Gastrocnemius medialis (tissue), 4 donors: ENCODE measurements around the gene ZNF488.

Experiments used
- POLR2A ChIP-seq, 2 donors: fragments of 450-650 bp; IDR thresholded peaks; one replicate each; pipeline ENCODE4 v1.6.1; 2017; ENCODE audit warnings: antibody characterized with exemption in 2 of 2, mild to moderate bottlenecking in 2 of 2, moderate library complexity in 2 of 2
- TF ChIP-seq, protein P1 (sequence below), 5 experiments: fragments of 450-650 bp in 3 of 5; fragments of 200-600 bp in 2 of 5; sonication (generic) in 2 of 5; IDR thresholded peaks in 4 of 5; conservative IDR thresholded peaks in 1 of 5; 1 replicate in 4 of 5; 2 replicates in 1 of 5; pipeline ENCODE4 v1.5.1; 2016 to 2019; ENCODE audit warnings: antibody characterized with exemption in 5 of 5, mild to moderate bottlenecking in 3 of 5, moderate library complexity in 3 of 5

DNA sequence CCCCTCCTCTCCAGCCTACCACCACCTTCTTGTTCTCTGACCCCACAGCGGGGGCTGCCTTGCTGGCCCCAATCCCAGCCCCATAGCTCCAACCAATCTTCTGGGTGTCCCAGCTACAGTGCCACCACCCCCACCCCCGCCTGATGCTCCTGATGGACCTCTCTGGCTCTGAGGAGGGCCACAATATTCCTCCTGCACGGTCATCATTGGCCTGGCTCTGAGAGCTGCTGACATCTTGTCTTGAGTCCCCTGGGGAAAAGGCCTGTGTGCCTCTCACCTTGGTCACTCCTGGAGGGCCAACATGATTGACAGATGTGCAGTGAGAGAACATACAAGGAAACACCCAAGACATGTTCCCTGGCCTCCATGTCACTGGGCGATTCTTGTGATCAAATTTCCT lies 54.2 kb downstream of the ZNF488 start:
- no peak for TF ChIP-seq POLR2A (IDR thresholded peaks at IDR 0.05)
- TF ChIP-seq, protein P1, sequence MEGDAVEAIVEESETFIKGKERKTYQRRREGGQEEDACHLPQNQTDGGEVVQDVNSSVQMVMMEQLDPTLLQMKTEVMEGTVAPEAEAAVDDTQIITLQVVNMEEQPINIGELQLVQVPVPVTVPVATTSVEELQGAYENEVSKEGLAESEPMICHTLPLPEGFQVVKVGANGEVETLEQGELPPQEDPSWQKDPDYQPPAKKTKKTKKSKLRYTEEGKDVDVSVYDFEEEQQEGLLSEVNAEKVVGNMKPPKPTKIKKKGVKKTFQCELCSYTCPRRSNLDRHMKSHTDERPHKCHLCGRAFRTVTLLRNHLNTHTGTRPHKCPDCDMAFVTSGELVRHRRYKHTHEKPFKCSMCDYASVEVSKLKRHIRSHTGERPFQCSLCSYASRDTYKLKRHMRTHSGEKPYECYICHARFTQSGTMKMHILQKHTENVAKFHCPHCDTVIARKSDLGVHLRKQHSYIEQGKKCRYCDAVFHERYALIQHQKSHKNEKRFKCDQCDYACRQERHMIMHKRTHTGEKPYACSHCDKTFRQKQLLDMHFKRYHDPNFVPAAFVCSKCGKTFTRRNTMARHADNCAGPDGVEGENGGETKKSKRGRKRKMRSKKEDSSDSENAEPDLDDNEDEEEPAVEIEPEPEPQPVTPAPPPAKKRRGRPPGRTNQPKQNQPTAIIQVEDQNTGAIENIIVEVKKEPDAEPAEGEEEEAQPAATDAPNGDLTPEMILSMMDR (IDR thresholded peaks at IDR 0.05 in 4 of 5, conservative IDR thresholded peaks at IDR 0.05 in 1 of 5): no peak
